Ishikawa (cell line): ENCODE measurements around the gene MSH4.

ENCODE experiments used
- MAX ChIP-seq: IDR thresholded peaks from 2 replicates; pipeline ENCODE4 v1.6.1; 2012
- RAD21 ChIP-seq: IDR thresholded peaks from 2 replicates; pipeline ENCODE4 v1.6.1; 2012; ENCODE audit warnings: low read depth
- REST ChIP-seq: IDR thresholded peaks from 2 replicates; pipeline ENCODE4 v1.6.1; 2012; ENCODE audit warnings: low read depth, mild to moderate bottlenecking
- TAF1 ChIP-seq: IDR thresholded peaks from 2 replicates; pipeline ENCODE4 v1.6.1; 2012; ENCODE audit warnings: low read depth, mild to moderate bottlenecking
- YY1 ChIP-seq: IDR thresholded peaks from 2 replicates; pipeline ENCODE4 v1.6.1; 2012; ENCODE audit warnings: low read depth

DNA sequence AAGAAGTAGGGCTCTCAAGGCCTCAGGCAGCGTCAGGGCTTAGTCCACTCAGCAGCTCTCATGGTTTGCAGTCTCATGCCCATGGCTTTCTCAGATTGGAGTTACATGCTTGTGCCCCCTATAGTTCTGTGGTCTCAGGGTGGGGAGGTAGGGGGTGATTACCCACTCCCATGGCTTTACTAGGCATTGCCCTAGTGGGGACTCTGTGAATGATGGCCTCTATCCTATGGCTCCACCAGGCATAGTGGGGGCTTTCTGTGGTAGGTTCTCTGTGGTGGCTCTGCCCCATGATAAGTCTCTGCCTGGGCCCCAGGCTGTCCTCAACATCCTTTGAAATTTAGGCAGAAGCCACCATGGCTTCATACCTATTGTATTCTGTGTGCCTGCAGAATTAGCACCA is 48.9 kb downstream of the MSH4 start:
- TF ChIP-seq REST (no peak), YY1 (no peak), RAD21 (no peak), TAF1 (no peak), MAX (no peak)
